GM10266 (cell line): ENCODE data around the gene GRK6.

ENCODE experiments used
- DNase-seq: peaks from one replicate; pipeline ENCODE4 v3.0.0; 2012; ENCODE audit errors: extremely low spot score
- CTCF ChIP-seq: IDR thresholded peaks from 2 replicates; pipeline ENCODE4 v1.5.1; 2012; ENCODE audit warnings: mild to moderate bottlenecking, low read depth; ENCODE audit not compliant: control insufficient read depth, insufficient read depth; ENCODE audit errors: missing control alignments

The GRK6 gene

GRCh38 chr5:177438468-177438867 is 12.0 kb downstream of the GRK6 start:
- DNase-seq = no peak
- TF ChIP-seq CTCF = no peak

- TF ChIP-seq CTCF = no peak
- no peak for DNase-seq
Measured at GRCh38 chr5:177439518-177440053, 13.1 kb downstream of the GRK6 start.

- no peak for DNase-seq
- TF ChIP-seq CTCF = no peak
Measured at GRCh38 chr5:177440211-177440989, 13.9 kb downstream of the GRK6 start.

GRCh38 chr5:177440990-177441780 is 14.7 kb downstream of the GRK6 start:
- DNase-seq = no peak
- TF ChIP-seq CTCF = no peak

GRCh38 chr5:177442066-177442826 is 15.8 kb downstream of the GRK6 start:
- no peak for DNase-seq
- TF ChIP-seq CTCF = no peak

GRCh38 chr5:177443144-177443983 is 16.9 kb downstream of the GRK6 start:
- no peak for TF ChIP-seq CTCF
- no peak for DNase-seq
